ENCODE data around the gene MT1A.
A peak's percentile ranks its signal among the peaks of the same experiment; 100 is the strongest.

DNA sequence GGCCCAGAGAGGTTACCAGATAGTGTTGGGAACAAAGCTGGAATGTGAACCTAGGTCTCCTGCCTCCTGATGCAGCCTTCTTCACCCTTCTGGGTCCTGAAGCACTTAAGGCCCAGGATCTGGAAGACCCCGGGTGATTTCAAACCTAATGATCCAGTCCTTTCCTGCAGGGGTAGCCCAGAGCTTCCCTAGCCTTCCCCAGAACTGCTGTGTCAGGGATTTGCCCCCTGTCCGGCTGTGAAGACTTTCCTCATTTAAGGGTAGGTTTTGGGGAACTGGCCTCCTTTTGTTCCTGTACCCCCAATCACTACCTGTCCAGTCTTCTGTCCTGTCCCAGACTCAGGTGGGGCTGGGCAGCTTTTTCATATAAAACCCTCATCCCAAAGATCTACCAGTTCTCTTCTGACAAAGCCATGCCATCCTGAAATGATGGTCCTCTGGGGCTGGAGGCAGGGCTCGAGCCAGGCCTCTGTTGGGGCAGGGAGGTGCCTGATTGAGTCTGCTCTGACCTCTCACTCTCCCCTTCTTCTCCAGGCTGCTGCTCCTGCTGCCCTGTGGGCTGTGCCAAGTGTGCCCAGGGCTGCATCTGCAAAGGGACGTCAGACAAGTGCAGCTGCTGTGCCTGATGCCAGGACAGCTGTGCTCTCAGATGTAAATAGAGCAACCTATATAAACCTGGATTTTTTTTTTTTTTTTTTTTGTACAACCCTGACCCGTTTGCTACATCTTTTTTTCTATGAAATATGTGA is 45.1 kb downstream of the MT1A start:
- TF ChIP-seq POLR2A (IDR thresholded peaks at IDR 0.05) (no peak), CTCF (IDR thresholded peaks at IDR 0.05) (no peak), POLR2AphosphoS5 (IDR thresholded peaks at IDR 0.05) (peak in 1 of 3 donors; percentile 57)

All from breast epithelium (tissue), 3 donors.